ENCODE data around the gene IGF2BP2.

DNA sequence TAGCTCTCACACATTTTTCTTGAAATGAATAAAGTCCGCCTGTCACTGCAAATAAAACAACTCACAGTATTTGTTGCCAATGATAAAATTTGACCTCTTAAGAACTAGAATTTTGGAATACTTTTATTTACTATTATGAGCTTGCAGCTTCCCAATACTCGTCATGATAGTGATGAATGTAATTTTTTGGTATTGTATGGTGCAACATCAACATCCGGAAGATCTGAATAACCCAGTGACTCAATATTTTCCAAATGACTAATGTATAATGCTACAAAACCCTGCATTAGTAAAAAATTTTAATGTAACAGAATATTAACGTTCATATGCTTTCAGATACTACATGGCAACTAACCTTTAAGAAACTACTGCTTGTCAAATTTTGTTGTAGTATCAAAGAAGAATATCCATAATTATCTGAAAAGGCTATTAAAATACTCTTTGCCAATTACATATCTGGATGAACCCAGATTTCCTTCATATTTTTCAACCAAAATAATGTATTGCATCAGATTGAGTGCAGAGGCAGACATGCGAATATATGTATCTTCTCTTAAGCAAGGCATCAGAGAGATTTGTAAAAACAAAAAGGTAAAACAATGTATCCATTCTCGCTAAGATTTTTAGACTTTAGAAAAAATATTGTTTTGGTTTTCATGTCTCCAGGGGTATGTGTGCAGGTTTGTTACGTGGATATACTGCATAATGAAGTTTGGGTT is 95.3 kb downstream of the IGF2BP2 start:
- TF ChIP-seq, protein P1, sequence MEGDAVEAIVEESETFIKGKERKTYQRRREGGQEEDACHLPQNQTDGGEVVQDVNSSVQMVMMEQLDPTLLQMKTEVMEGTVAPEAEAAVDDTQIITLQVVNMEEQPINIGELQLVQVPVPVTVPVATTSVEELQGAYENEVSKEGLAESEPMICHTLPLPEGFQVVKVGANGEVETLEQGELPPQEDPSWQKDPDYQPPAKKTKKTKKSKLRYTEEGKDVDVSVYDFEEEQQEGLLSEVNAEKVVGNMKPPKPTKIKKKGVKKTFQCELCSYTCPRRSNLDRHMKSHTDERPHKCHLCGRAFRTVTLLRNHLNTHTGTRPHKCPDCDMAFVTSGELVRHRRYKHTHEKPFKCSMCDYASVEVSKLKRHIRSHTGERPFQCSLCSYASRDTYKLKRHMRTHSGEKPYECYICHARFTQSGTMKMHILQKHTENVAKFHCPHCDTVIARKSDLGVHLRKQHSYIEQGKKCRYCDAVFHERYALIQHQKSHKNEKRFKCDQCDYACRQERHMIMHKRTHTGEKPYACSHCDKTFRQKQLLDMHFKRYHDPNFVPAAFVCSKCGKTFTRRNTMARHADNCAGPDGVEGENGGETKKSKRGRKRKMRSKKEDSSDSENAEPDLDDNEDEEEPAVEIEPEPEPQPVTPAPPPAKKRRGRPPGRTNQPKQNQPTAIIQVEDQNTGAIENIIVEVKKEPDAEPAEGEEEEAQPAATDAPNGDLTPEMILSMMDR (IDR thresholded peaks at IDR 0.05; ENCODE audit: control extremely low read depth in 1 of 3, insufficient read depth in 1 of 3, low read depth in 1 of 3, low read length in 3 of 3), result no peak
- TF ChIP-seq POLR2A (IDR thresholded peaks at IDR 0.05; ENCODE audit: control extremely low read depth in 1 of 2, low read depth in 2 of 2, low read length in 2 of 2) (no peak), CEBPB (IDR thresholded peaks at IDR 0.05; ENCODE audit: low read depth, low read length) (no peak), CHD2 (IDR thresholded peaks at IDR 0.05; ENCODE audit: low read length) (no peak), EGR1 (IDR thresholded peaks at IDR 0.05; ENCODE audit: borderline replicate concordance, low read depth, low read length) (no peak), SIN3A (conservative IDR thresholded peaks at IDR 0.05 in 1 of 2, IDR thresholded peaks at IDR 0.05 in 1 of 2; ENCODE audit: low read depth in 1 of 2, low read length in 2 of 2) (no peak), TAF1 (IDR thresholded peaks at IDR 0.05; ENCODE audit: low read depth, low read length) (no peak), ASH2L (IDR thresholded peaks at IDR 0.05; ENCODE audit: low read length) (no peak)
- TF ChIP-seq, protein P2, sequence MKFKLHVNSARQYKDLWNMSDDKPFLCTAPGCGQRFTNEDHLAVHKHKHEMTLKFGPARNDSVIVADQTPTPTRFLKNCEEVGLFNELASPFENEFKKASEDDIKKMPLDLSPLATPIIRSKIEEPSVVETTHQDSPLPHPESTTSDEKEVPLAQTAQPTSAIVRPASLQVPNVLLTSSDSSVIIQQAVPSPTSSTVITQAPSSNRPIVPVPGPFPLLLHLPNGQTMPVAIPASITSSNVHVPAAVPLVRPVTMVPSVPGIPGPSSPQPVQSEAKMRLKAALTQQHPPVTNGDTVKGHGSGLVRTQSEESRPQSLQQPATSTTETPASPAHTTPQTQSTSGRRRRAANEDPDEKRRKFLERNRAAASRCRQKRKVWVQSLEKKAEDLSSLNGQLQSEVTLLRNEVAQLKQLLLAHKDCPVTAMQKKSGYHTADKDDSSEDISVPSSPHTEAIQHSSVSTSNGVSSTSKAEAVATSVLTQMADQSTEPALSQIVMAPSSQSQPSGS (IDR thresholded peaks at IDR 0.05; ENCODE audit: low read length), result no peak
- TF ChIP-seq, protein P3, sequence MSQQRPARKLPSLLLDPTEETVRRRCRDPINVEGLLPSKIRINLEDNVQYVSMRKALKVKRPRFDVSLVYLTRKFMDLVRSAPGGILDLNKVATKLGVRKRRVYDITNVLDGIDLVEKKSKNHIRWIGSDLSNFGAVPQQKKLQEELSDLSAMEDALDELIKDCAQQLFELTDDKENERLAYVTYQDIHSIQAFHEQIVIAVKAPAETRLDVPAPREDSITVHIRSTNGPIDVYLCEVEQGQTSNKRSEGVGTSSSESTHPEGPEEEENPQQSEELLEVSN (IDR thresholded peaks at IDR 0.05), result no peak

Data from H1 (cell line).